ENCODE results near the gene VAV2.

The VAV2 gene

DNA sequence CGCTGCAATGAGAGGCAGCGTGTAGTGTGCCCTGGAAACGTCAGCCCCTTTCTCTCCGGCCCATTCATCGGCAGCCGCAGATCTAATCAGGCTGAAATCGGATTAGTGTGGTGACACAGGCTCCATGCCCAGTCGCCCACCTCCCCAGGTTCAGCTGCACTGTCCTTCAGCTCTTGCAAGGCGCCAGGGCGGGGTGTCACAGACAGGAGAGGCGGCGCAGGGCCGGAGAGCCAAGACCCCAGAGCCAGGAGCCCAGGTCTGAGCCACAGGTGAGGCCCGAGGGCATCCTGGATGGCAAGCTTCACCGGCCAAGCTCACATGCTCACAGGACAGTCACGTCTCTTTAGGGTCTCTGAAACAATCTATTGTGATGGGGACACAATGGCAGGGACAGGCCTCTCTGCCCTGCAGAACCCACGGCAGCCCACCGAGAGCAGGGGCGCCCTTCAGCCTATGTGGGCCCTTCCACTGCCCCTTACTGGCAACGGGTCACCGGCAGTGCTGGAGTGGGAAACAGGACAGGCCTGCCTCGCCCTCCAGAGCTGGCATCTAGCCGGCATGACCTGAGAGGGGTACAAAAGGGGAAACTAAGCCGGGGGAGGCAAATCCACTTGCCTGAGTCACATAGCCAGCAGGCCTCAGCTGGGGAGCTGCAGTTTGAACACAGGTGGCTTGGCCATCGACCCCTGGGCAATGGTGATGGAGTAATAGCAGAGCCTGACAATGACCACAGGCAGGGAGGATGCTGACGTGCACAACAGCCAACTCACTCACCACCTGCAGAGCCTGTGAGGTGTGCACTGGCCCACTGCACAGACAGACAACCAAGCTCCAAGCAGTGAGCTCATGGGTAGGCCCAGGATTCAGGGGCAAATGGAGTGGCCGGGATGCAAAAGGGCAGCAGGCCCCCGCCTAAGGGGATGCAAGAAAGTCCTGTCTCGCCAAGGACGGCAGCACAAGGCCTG, 48.1 kb downstream of the VAV2 start:
- no peak overlapping the region for H3K4me3 ChIP-seq (ENCODE audit: low read depth, low read length)

GRCh38 chr9:133943036-133943780, 48.9 kb downstream of the VAV2 start:
- H3K4me3 ChIP-seq (ENCODE audit: low read depth, low read length), result no peak overlapping the region

DNA sequence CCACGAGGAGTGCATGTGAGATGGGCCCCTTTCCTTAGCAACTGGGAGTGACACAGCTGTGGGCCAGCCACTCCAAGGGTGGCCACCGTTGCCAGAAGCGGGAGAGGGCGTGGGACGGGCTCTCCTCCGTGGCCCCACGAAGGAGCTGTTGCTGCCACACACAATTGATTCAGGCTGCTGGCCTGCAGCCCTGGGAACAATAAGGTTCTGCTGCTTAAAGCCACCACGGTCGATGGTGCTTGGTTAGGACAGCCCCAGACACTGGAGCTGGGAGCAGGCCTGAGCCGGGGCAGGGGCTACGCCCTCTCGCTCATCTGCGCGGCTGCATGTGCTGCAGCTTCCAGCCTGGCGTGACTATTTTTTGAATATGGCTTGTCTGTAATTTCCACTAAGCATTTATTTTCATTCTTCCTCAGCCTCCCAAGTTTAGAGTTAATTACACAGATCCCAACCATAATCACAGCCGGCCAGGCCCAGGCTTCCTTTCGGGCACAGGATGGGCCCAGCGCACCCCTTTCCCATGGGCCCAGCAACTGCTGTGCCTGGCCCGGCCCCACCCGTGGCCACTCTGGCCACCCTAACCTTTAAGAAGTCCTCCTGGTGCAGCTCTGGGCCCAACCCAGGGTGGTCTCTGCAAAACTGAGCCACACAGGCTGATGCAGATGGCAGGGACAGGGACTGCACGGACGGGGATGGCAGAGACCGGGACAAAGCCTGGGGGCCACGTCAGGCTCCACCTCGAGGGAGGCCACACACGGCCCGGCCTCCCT, 49.7 kb downstream of the VAV2 start:
- H3K4me3 ChIP-seq (ENCODE audit: low read depth, low read length), result no peak overlapping the region

GRCh38 chr9:133939845-133940244, 52.3 kb downstream of the VAV2 start:
- H3K4me3 ChIP-seq (ENCODE audit: low read depth, low read length), result no peak overlapping the region

- no peak overlapping the region for H3K4me3 ChIP-seq (ENCODE audit: low read depth, low read length)
These were observed 52.8 kb downstream of the VAV2 start for GRCh38 chr9:133939171-133939785.

GRCh38 chr9:133938753-133939152, 53.4 kb downstream of the VAV2 start:
- no peak overlapping the region for H3K4me3 ChIP-seq (ENCODE audit: low read depth, low read length)

GRCh38 chr9:133938086-133938485, 54.0 kb downstream of the VAV2 start:
- H3K4me3 ChIP-seq (ENCODE audit: low read depth, low read length), result no peak overlapping the region

DNA sequence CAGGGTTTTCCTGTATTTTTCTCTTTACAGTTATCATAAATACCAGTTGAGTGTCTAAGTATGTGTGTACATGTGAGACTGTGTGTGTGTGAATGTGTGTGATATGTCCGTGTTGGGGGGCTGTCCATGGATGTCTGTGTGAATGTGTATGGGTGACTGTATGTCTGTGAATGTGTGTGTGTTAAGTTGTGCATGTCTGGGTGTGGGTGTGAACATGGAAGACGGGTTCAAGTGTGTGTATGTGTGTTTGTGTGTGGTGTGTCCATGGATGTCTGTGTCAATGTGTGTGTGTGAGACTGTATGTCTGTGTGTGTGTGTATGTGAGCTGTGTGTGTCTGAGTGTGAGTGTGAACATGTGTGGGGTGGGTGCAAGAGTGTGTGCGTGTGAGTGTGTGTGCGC, 55.0 kb downstream of the VAV2 start:
- no peak overlapping the region for H3K4me3 ChIP-seq (ENCODE audit: low read depth, low read length)

DNA sequence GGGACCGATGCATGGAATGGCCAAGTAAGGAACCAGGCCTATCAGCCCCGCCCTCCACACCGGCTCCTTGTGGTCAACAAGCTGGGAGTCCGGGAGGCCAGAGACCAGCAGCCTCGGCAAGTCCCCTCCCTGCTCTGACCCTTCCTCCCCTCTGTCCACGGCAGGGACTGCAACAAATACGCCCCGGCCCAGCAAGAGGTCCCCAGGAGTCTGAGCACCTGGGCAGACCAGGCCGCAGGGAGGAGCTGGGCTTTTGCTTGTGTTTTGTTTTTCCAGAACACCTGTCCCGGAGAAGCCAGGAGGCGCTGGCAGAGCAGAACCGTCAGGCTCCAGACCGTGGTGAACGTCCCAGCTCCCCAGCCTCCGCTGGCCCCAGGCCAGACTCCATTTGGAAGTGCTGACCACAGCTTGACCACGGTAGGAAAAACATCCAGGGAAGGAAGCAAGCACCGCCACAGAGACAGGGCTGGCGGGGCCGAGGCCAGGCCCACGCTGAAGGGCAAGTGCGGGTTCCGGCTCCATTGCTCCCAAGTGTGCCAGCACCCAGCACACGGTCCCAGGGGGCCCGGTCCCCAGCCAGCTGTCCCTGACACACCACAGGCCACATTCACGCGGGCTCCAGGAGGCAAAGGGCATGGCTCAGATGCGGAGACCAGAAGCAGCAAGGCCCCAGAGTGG, 56.7 kb downstream of the VAV2 start:
- H3K4me3 ChIP-seq (ENCODE audit: low read depth, low read length), result no peak overlapping the region

DNA sequence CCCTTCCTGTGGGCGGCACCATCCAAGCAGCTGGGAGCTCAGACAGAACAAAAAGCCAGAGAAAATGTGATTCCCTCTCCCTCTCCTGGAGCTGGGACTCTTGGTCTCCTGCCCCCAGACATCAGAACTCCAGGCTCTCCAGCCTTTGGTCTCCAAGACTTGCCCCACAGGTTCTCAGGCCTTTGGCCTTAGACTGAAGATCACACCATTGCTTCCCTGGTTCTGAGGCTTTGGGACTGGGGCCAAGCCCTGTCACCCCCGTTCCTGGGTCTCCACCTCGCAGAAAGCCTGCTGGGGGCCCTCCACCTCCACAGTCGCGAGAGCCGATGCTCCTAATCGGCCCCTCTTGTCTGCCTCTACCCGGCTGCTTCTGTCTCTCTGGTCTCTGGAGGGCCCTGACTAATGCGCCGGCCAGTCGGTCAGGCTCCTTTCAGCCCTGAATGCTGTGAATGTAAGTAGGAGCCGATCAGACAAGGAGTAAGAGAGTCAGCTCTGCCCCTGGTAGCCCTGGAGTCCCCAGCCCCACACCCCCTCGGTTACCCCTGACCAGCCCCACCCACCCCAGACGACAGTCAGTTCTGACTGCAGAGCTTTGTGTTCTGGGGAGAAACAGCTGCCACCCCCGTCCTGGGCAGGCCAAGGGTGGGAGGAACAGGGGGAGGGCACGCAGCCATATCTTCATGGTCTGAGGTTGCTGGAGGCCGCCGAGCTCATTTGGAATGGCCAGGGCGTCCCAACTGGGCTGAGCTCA, 57.5 kb downstream of the VAV2 start:
- H3K4me3 ChIP-seq (ENCODE audit: low read depth, low read length), result no peak overlapping the region

DNA sequence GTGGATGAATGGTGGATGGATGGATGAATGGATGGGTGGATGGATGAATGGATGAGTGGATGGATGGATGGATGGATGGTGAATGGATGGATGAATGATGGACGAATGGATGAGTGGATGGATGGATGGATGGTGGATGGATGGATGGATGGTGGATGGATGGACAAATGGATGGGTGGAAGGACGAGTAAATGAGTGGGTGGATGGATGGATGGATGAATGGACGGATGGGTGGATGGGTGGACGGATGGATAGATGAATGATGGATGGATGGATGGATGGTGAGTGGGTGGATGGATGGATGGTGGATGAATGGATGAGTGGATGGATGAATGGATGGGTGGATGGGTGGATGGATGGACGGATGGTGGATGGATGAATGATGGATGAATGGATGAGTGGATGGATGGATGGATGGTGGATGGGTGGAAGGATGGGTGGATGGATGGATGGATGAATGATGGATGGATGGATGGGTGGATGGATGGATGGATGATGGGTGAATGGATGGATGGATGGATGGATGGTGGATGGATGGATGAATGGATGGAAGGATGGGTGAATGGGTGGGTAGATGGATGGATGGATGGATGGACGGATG, 58.6 kb downstream of the VAV2 start:
- no peak overlapping the region for H3K4me3 ChIP-seq (ENCODE audit: low read depth, low read length)

- H3K4me3 ChIP-seq (ENCODE audit: low read depth, low read length), result no peak overlapping the region
These were observed 59.5 kb downstream of the VAV2 start for GRCh38 chr9:133932633-133933032.

DNA sequence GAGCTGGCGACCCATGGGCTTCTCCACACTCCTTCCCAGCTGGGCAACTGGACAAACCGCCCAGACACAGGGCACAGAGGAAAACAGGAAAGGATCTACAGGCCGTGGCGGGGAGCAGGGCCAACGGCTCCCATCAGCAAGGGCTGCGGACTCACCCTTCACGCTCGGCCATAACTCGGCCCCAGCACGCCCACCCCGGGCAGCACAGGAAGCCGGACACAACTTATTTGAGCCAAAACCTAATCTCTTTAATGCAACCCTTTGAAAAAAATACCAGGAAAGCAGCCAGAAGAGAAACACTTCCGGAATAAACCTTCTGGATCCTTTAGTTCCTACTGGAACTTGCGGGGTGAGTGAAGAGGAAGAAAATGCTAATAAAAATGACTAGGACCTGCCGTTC, 59.9 kb downstream of the VAV2 start:
- no peak overlapping the region for H3K4me3 ChIP-seq (ENCODE audit: low read depth, low read length)

- H3K4me3 ChIP-seq (ENCODE audit: low read depth, low read length), result no peak overlapping the region
These were observed 61.2 kb downstream of the VAV2 start for GRCh38 chr9:133930682-133931485.

DNA sequence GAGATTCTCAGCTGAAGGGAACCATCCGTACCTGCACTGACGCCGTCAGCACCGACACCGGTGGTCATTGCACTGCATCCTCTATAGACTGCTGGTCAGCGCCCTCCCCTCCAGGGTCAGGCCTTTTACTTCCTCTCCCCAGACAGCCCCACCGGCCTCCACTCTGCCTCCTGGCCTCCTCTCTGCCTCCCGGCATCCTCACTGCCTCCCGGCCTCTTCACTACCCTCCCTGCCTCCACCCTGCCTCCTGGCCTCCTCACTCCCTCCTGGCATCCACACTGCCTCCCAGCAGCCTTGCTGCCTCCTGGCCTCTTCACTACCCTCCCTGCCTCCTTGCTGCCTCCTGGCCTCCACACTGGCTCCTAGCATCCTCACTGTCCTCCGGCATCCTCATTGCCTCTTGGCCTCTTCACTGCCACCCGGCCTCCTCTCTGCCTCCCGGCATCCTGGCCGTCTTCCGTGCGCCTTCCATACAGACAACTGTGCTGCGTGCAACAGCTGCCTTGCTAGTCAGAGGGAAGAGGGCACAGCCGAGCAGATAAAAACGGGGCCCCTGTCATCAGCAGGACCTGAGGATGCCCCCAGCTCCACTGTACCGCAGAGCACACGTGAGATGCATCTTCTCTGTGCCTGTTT, 62.0 kb downstream of the VAV2 start:
- H3K4me3 ChIP-seq (ENCODE audit: low read depth, low read length), result no peak overlapping the region

- no peak overlapping the region for H3K4me3 ChIP-seq (ENCODE audit: low read depth, low read length)
These were observed 62.5 kb downstream of the VAV2 start for GRCh38 chr9:133929599-133929998.

GRCh38 chr9:133928248-133928764, 63.8 kb downstream of the VAV2 start:
- H3K4me3 ChIP-seq (ENCODE audit: low read depth, low read length), result no peak overlapping the region

GRCh38 chr9:133927041-133927440, 65.1 kb downstream of the VAV2 start:
- no peak overlapping the region for H3K4me3 ChIP-seq (ENCODE audit: low read depth, low read length)
